Stimulated activated CD4-positive, alpha-beta T cell treated with anti-CD3 and anti-CD28 coated beads, Interleukin-4, amount 100 ng/mL, for 4 hours (primary cell): Measurements from ENCODE around the gene COL25A1.

Source experiments
- DNase-seq, 2 experiments: peaks; one replicate each; pipeline ENCODE4 v3.0.0-alpha.2; 2020

The COL25A1 gene

DNA sequence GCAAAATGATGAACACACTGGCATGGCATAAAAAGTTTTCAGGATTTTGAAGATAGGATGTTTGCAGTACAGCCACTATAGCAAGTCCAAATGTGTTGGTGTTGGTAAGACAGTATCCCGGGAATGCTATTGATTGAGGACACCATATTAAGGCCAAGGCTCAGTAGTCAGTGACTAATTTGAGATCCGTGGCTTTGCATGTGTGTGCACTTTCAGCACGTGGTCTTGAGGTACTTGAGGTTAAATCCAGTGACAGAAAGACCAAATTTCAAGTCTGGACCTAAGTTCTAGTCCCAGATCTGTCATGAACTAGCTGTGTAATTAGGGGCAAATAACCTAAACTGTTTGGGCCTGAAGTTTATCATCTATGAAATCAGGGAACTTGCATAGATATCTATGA is 463.1 kb downstream of the COL25A1 start:
- DNase-seq = no peak

GRCh38 chr4:108838451-108838850 is 464.0 kb downstream of the COL25A1 start:
- no peak for DNase-seq

DNA sequence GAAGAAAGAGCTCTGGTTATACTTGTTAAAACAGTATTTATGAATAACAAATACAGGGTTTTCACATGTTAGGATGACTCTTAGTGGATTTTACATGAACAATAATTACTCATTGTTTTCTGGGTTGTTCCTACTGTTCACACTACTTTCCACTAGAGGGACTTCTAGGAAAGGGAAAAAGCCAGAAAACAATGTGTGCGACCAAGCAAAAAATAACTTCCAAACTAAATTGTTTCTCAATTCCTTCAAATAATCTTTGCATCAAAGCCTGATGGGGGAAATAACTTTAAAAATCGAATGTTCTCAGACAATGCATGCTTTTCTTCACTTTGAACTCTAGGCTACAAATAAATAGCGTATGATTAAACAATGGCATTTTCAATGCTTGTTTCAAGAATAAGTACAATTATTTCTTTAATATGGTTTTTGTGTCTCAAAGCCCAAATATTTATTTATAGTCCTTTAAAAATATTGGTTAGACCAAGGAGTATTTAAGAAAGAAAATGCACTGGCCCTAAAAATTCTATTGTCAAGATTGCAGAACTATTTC is 467.5 kb downstream of the COL25A1 start:
- no peak for DNase-seq

DNA sequence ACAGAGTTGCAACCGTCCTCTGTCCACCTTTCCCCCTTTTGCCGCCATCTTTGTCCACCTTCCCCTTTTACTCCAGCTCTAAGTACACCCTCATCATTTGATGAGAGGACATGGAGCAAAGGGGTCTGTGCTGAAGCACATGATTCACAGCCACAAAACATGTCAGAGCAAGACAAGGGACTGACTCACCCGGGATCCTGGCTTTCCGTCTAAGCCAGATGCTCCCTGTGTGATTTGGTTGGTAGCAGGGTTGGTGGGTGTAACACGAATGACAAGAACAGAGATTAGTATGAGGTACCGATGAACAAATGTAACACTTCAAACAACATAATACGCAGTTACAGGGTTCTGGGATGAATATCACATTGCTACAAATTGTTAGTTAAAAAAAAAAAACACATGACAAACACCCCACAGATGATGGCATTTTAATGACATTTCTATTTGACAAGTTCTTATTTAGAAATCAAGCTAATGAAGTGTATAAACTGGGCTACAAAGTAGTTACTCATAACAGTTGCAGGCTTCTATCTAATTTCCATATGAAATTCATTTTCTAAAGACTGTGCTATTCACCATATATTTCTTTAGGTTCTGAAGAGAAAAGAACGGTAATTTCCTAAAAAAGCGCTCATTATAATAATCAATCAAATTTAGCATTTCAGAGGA is 468.2 kb downstream of the COL25A1 start:
- DNase-seq = no peak

GRCh38 chr4:108833046-108833445 is 469.4 kb downstream of the COL25A1 start:
- DNase-seq = no peak

DNA sequence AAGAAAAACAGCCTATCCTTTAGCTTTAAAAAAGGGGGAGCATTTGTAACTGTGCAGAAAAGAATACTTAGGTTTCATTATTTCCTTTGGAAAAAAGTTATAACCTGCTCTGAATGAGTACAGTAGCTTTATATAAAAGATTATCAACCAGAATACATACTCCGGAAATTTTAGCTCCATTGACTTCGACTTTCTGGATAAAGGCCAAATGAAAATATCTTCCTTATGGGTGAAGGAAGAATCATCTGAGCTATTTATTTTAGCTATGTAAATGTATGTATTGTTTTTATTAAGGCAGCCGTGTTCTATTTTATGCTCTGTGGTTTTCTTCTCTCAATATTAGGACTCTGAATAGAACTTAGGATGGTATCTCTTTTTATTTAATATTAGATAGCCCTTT is 470.6 kb downstream of the COL25A1 start:
- no peak for DNase-seq

- DNase-seq = no peak
These were observed 471.2 kb downstream of the COL25A1 start for GRCh38 chr4:108831291-108831690.

DNA sequence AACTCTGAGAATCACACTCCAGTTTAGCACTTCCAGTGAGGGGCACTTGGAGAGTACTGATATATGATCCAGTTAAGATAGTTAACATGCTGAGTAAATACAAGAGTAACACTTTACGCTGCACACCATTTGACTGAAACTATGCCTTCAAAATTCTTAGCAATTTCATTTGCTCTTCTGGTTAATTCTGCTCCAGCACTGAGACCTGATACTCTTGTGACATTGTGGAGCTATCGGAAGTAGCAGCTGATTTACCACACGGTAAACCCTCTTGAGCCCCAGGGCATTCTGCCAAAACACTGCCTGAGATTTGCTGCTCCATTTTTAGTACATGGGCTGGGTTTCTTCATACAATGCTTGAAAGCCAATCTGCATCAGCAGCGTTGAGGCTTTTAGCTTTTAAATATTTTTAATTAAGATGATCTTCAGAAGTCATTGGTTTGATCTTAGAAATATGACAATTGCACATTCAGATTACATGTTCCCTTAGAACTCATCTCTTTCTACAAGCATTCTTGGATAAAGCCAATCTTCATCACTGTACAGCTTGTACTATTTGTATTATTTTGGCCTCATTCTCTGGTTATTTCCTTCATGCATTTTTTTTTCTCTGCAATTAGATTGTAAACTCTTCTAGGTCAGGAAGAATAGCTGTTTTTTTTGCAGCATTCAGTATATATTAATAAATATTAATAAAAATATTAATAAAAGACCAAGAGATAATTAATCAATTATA is 471.8 kb downstream of the COL25A1 start:
- no peak for DNase-seq

DNA sequence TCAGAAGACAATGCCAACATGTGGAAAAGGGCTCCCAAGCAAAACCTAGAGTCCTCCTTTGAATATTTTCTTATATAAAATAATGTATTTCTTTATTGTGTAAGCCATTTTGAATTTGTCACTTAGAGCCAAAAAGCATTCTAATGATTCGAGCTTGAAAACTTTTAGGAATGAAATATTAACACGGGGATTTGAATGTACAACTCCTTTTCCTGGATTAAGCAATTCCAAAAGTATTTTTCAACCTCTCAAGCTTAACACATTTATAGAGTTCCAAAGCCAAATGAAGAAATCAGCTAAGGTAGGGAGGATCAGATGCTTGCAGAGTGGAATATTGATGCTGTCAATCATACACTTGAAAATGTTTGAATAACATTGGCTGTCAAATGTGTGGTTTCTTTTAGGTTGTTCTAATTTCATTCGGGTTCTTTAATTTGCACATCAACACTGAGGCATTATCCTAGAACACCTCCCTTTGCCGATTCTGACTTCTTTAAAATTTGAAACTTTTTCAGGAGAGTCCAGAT is 472.4 kb downstream of the COL25A1 start:
- DNase-seq = no peak

GRCh38 chr4:108828620-108829019 is 473.8 kb downstream of the COL25A1 start:
- DNase-seq = no peak

DNA sequence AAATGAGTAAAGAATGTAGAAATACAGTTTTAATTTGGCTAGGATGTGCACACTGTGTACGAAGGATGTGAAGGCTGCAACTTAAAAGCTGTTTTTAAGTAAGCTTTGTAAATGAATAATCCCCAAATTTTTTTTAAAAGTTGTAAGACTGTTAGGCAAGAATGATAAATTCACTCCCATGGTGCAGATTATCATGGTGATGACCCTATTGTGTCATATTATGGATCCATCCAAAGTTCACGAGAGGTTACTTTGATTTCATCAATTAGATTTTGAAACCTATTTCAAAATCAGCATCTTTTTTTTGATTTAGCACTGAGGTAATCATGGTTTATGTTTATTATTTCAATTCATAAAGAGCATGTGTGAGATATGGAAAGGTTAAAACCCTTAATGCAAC is 476.7 kb downstream of the COL25A1 start:
- no peak for DNase-seq

- no peak for DNase-seq
These were observed 481.0 kb downstream of the COL25A1 start for GRCh38 chr4:108821351-108821930.

DNA sequence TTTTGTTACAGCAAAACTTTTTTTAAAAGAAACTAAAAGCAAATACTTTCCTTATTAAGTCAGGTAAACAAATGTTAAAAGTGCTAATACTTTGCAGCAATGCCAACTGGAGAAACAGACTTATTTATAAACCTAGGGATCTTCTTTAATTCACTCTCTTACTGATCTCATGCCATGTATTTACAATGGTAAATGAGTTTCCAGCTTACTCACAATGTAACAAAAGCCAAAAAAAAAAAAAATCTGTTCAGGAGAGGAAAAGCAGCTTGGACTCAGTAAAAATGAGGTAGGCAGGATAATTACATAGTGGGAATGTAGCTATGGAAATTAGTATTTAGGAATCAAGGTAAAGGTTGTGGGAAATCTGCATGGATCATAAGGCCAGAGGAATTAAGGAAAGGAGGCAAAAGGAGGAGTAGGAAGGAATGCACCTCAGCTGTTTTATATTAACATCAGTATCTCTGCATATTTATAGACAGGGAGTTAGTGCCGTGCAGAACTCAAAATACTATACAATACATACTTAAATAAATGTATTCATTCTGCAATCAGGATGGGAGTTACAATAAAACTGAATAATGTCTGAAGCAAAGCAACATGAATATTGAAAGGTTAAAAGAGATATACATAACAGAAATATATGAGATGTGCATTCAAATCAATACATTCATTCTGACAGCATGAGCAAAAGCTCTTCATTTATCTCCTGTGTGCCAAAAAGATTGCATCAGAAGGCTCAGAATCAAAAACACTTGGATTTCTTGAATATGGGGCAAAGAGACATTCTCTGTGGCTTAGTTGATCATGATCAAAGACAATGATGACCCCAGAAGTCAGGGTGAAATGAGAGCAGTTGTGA is 481.7 kb downstream of the COL25A1 start:
- no peak for DNase-seq

GRCh38 chr4:108814326-108814725 is 488.1 kb downstream of the COL25A1 start:
- DNase-seq = no peak

DNA sequence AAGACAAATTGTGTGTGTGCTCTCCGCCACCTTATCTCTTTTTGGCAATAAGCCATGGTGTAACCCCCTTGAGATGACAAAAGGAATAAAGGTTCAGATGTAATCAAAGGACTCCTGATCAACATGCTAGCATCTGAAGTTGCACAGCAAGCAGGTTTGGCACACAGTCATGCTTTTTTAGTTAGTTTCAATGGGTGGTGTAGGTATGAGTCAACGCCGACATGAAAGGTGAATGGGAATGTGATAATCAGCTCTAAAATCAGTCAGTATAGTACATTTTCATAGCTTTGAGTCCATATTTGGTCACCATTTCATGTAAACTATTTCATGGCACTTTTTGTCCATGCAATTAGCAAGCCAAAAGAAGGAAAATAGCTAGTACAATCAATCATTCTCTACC is 489.2 kb downstream of the COL25A1 start:
- no peak for DNase-seq

GRCh38 chr4:108811486-108811885 is 491.0 kb downstream of the COL25A1 start:
- no peak for DNase-seq

GRCh38 chr4:108810087-108810486 is 492.4 kb downstream of the COL25A1 start:
- DNase-seq = no peak

GRCh38 chr4:108804648-108805273 is 497.7 kb downstream of the COL25A1 start:
- no peak for DNase-seq

GRCh38 chr4:108799306-108799705 is 503.2 kb downstream of the COL25A1 start:
- DNase-seq = no peak

GRCh38 chr4:108796173-108796572 is 506.3 kb downstream of the COL25A1 start:
- no peak for DNase-seq

GRCh38 chr4:108795733-108796132 is 506.7 kb downstream of the COL25A1 start:
- no peak for DNase-seq

DNA sequence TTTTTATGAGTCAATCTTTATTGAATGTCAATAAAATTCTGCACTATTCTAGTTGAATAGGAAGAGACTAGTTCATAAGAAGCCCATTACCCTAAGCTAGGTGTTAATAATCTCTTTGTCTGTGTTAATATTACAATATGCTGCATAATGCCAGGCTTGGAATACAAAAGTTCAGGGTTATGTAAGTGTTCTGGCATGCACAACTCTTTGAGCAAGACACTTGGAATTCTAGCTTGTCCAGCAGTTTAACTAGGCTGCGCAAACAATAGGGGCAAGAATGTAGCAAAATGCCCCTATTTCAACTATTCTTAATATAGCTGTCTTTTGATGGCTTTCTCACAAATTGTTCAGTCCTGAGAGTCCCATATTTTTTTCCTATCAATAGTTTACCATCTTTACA is 508.3 kb downstream of the COL25A1 start:
- no peak for DNase-seq
